ENCODE data around the gene NEK11. TPM values are rescaled to one million over a fixed set of nuclear protein-coding genes. Genes with fewer than 3 reads are reported as not detected.

NEK11 gene
- polyA plus RNA-seq, 1 donor from 2014 or later: 6.1 TPM

- no peaks in the 10 kb centered on the region for H3F3A ChIP-seq (ENCODE audit: insufficient read depth, low read length, poor library complexity, severe bottlenecking)
- no peaks in the 10 kb centered on the region for H3K27me3 ChIP-seq (ENCODE audit: insufficient read depth, low read depth, low read length)
- no peaks in the 10 kb centered on the region for H3K9me2 ChIP-seq (ENCODE audit: insufficient read depth, low read length)
- H3K4me3 ChIP-seq (ENCODE audit: low read length): no peak overlapping the region
- no peaks in the 10 kb centered on the region for H3K36me3 ChIP-seq (ENCODE audit: insufficient read depth, low read length)
- H4K20me1 ChIP-seq (ENCODE audit: insufficient read depth): no peaks in the 10 kb centered on the region
- no peaks in the 10 kb centered on the region for H3K9me3 ChIP-seq (ENCODE audit: low read length)
- H3K9ac ChIP-seq (ENCODE audit: low read length): no peak overlapping the region
- H3K27ac ChIP-seq (ENCODE audit: low read length): no peak overlapping the region
- TF ChIP-seq RAD21 (conservative IDR thresholded peaks at IDR 0.05) (no peak), EZH2 (IDR thresholded peaks at IDR 0.05; ENCODE audit: borderline replicate concordance, insufficient read depth, low read length, poor library complexity, severe bottlenecking) (no peak), CTCF (IDR thresholded peaks at IDR 0.05; ENCODE audit: poor library complexity, severe bottlenecking) (no peak), POLR2AphosphoS5 (IDR thresholded peaks at IDR 0.05) (no peak), SMC3 (conservative IDR thresholded peaks at IDR 0.05; ENCODE audit: poor library complexity) (no peak), EP300 (conservative IDR thresholded peaks at IDR 0.05; ENCODE audit: poor library complexity, severe bottlenecking) (no peak), REST (IDR thresholded peaks at IDR 0.05; ENCODE audit: borderline replicate concordance) (no peak), MXI1 (conservative IDR thresholded peaks at IDR 0.05; ENCODE audit: poor library complexity, severe bottlenecking) (no peak), TAF1 (IDR thresholded peaks at IDR 0.05; ENCODE audit: low read depth) (no peak)
- no peak overlapping the region for H2AFZ ChIP-seq (ENCODE audit: low read depth, low read length)
- no peaks in the 10 kb centered on the region for H3K79me2 ChIP-seq (replicated peaks; ENCODE audit: insufficient read depth, low read length)
- H3K4me2 ChIP-seq (ENCODE audit: low read length): no peak overlapping the region
Measured at GRCh38 chr3:131282379-131282778, 255.7 kb downstream of the NEK11 start.

GRCh38 chr3:131282967-131283366, 256.3 kb downstream of the NEK11 start:
- no peaks in the 10 kb centered on the region for H3K79me2 ChIP-seq (replicated peaks; ENCODE audit: insufficient read depth, low read length)
- H3K4me2 ChIP-seq (ENCODE audit: low read length): no peak overlapping the region
- no peaks in the 10 kb centered on the region for H3K9me2 ChIP-seq (ENCODE audit: insufficient read depth, low read length)
- no peak for TF ChIP-seq MXI1 (conservative IDR thresholded peaks at IDR 0.05; ENCODE audit: poor library complexity, severe bottlenecking)
- no peak for TF ChIP-seq EZH2 (IDR thresholded peaks at IDR 0.05; ENCODE audit: borderline replicate concordance, insufficient read depth, low read length, poor library complexity, severe bottlenecking)
- no peak for TF ChIP-seq CTCF (IDR thresholded peaks at IDR 0.05; ENCODE audit: poor library complexity, severe bottlenecking)
- TF ChIP-seq SMC3 (conservative IDR thresholded peaks at IDR 0.05; ENCODE audit: poor library complexity): no peak
- no peak for TF ChIP-seq TAF1 (IDR thresholded peaks at IDR 0.05; ENCODE audit: low read depth)
- TF ChIP-seq EP300 (conservative IDR thresholded peaks at IDR 0.05; ENCODE audit: poor library complexity, severe bottlenecking): no peak
- no peak for TF ChIP-seq RAD21 (conservative IDR thresholded peaks at IDR 0.05)
- TF ChIP-seq POLR2AphosphoS5 (IDR thresholded peaks at IDR 0.05): no peak
- TF ChIP-seq REST (IDR thresholded peaks at IDR 0.05; ENCODE audit: borderline replicate concordance): no peak
- no peaks in the 10 kb centered on the region for H3K27me3 ChIP-seq (ENCODE audit: insufficient read depth, low read depth, low read length)
- H3K36me3 ChIP-seq (ENCODE audit: insufficient read depth, low read length): no peaks in the 10 kb centered on the region
- H2AFZ ChIP-seq (ENCODE audit: low read depth, low read length): no peak overlapping the region
- no peak overlapping the region for H3K27ac ChIP-seq (ENCODE audit: low read length)
- no peak overlapping the region for H3K4me3 ChIP-seq (ENCODE audit: low read length)
- H3K9me3 ChIP-seq (ENCODE audit: low read length): no peaks in the 10 kb centered on the region
- no peaks in the 10 kb centered on the region for H4K20me1 ChIP-seq (ENCODE audit: insufficient read depth)
- no peaks in the 10 kb centered on the region for H3F3A ChIP-seq (ENCODE audit: insufficient read depth, low read length, poor library complexity, severe bottlenecking)
- no peak overlapping the region for H3K9ac ChIP-seq (ENCODE audit: low read length)
